Measurements from ENCODE around the gene BPIFB1.

BPIFB1 gene

DNA sequence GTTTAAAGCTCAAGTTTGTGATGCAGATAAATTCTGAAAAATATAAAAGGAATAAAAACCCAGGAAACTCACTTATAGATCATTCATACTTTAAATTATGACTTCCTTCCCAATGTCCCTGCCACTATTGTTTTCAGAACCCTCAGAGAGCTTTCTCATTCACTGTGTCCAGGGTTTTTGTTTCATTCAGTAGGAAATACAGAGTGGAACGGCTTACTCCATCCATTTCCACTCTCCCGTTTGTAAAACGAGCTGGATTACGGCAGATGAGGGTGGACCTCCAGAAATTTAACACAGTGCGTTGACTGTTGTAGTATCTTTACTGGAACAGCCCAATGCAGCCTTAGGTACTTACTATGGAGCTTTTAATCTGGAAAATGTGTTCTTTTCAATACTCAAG is 23.6 kb upstream of the BPIFB1 start:
- no peaks in the 10 kb centered on the region for H3K36me3 ChIP-seq
- no peaks in the 10 kb centered on the region for H3K9me3 ChIP-seq (ENCODE audit: severe bottlenecking)
- H3K27ac ChIP-seq, result no peak overlapping the region
- no peak overlapping the region for H3K4me3 ChIP-seq (ENCODE audit: low read depth, low read length)
- no peaks in the 10 kb centered on the region for H3K27me3 ChIP-seq (ENCODE audit: insufficient read depth, low read depth, severe bottlenecking)
- no peak for DNase-seq
- TF ChIP-seq CTCF (IDR thresholded peaks at IDR 0.05; ENCODE audit: low read depth, low read length), result no peak

DNA sequence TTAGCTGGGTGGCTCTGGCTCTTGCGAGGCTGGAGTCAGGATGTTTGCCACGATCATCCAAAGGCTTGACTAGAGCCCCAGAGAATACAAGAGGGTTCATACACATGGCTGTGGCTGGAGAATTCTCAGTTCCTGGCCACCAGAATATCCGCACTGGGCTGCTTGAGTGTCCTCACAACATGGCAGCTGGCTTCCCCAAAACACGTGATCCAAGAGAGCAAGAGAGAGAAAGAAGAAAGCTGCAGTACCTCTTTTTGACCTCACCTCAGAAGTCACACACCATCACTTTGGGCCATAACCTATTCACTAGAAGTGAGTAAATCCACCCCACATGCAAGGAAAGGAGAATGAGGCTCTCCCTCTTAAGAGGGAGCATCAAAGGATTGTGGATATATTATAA is 21.5 kb upstream of the BPIFB1 start:
- H3K27me3 ChIP-seq (ENCODE audit: insufficient read depth, low read depth, severe bottlenecking), result no peaks in the 10 kb centered on the region
- no peak for TF ChIP-seq CTCF (IDR thresholded peaks at IDR 0.05; ENCODE audit: low read depth, low read length)
- DNase-seq, result no peak
- H3K36me3 ChIP-seq, result no peaks in the 10 kb centered on the region
- H3K27ac ChIP-seq, result no peak overlapping the region
- no peaks in the 10 kb centered on the region for H3K9me3 ChIP-seq (ENCODE audit: severe bottlenecking)
- no peak overlapping the region for H3K4me3 ChIP-seq (ENCODE audit: low read depth, low read length)

DNA sequence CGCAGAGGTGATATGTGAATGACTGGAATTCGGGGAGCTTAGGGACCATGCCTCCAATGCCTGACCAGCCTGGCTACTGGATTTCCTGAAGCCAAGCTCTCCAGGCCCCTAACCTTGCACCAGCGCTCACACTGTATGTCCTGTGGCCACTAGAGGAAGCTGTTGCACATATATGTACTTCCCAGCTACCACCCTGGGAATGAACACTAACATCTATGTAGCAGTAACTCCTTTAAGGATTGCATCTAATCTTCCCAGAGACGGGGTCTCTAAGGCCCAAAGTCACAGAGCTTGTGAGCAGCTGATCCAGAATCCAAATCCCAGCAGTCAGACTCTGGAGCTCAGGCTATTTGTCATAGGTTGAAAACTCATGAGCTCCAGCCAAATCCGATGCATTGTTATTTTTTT is 20.4 kb upstream of the BPIFB1 start:
- no peaks in the 10 kb centered on the region for H3K36me3 ChIP-seq
- peak; percentile 80 for DNase-seq
- H3K27me3 ChIP-seq (ENCODE audit: insufficient read depth, low read depth, severe bottlenecking), result no peaks in the 10 kb centered on the region
- no peaks in the 10 kb centered on the region for H3K9me3 ChIP-seq (ENCODE audit: severe bottlenecking)
- TF ChIP-seq CTCF (IDR thresholded peaks at IDR 0.05; ENCODE audit: low read depth, low read length), result peak; percentile 95
- no peak overlapping the region for H3K27ac ChIP-seq
- no peak overlapping the region for H3K4me3 ChIP-seq (ENCODE audit: low read depth, low read length)

DNA sequence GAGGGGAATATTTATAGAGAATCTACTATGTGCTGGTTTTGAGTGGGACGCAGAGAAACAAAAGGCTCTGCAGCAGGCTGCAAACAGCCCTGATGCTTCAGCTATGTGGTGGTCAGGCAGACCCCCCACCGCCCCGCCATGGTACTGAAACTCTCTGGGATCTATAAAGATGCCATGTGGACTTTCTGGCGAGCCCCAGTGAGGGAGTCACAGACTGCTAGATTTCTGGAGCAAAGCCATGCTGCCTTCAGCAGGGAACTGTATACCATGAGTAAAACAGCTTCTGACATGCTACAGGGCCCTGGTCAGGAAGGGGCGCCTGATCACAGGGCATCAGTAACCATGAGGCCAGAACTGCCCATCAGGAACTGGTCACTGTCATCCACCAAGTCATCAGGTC is 19.2 kb upstream of the BPIFB1 start:
- H3K36me3 ChIP-seq, result no peaks in the 10 kb centered on the region
- DNase-seq, result no peak
- no peaks in the 10 kb centered on the region for H3K9me3 ChIP-seq (ENCODE audit: severe bottlenecking)
- TF ChIP-seq CTCF (IDR thresholded peaks at IDR 0.05; ENCODE audit: low read depth, low read length), result no peak
- H3K4me3 ChIP-seq (ENCODE audit: low read depth, low read length), result no peak overlapping the region
- H3K27ac ChIP-seq, result no peak overlapping the region
- no peaks in the 10 kb centered on the region for H3K27me3 ChIP-seq (ENCODE audit: insufficient read depth, low read depth, severe bottlenecking)

DNA sequence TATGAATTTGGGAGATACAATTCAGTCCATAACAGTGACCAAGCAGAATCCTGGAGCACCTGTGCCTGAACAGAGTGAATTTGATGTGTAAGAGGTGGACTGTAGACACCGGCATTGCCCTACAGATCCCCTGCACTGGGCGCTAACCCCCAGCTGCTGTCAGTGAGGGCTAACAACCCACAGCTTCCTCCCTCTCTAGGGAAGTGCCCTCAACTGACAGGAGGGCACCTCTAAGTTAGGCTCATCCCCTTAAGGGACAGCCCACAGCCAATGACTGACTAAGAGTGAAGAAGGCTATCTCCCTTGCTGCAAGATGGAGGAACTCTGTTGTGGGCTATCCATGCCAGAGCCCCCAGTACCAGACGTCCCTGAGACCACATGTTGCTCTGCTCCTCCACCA is 15.3 kb upstream of the BPIFB1 start:
- H3K27ac ChIP-seq, result no peak overlapping the region
- no peaks in the 10 kb centered on the region for H3K9me3 ChIP-seq (ENCODE audit: severe bottlenecking)
- H3K4me3 ChIP-seq (ENCODE audit: low read depth, low read length), result no peak overlapping the region
- H3K36me3 ChIP-seq, result no peaks in the 10 kb centered on the region
- DNase-seq, result no peak
- no peak for TF ChIP-seq CTCF (IDR thresholded peaks at IDR 0.05; ENCODE audit: low read depth, low read length)
- no peaks in the 10 kb centered on the region for H3K27me3 ChIP-seq (ENCODE audit: insufficient read depth, low read depth, severe bottlenecking)

GRCh38 chr20:33272155-33272873 is 10.7 kb upstream of the BPIFB1 start:
- TF ChIP-seq CTCF (IDR thresholded peaks at IDR 0.05; ENCODE audit: low read depth, low read length), result no peak
- no peak for DNase-seq

More at GRCh38 chr20:33272155-33272873, 10.7 kb upstream of the BPIFB1 start:
- no peaks in the 10 kb centered on the region for H3K36me3 ChIP-seq
- no peaks in the 10 kb centered on the region for H3K9me3 ChIP-seq (ENCODE audit: severe bottlenecking)
- H3K27ac ChIP-seq, result no peak overlapping the region
- no peaks in the 10 kb centered on the region for H3K27me3 ChIP-seq (ENCODE audit: insufficient read depth, low read depth, severe bottlenecking)
- H3K4me3 ChIP-seq (ENCODE audit: low read depth, low read length), result no peak overlapping the region

All from WERI-Rb-1 (cell line).